Activated CD8-positive, alpha-beta memory T cell treated with anti-CD3 and anti-CD28 coated beads, Interleukin-2, amount 10 ng/mL, durations not matched to agents 7 days and 5 days (primary cell): ENCODE measurements around the gene SPRED2. TPM values are rescaled to one million over a fixed set of nuclear protein-coding genes. Genes with fewer than 3 reads are reported as not detected.

ENCODE experiments used
- ATAC-seq: fragments of 150-1000 bp; cut with Tn5 transposase; one replicate; pipeline ENCODE4 v1.10.0; 2021; ENCODE audit warnings: moderate library complexity
- CTCF ChIA-PET: fragments of 350-600 bp; sonication (Branson Sonifier 250); formaldehyde crosslinking; loops from one replicate; lab custom pipeline; 2021; ENCODE audit warnings: antibody characterized with exemption; lab: Charles Lee
- DNase-seq: peaks from one replicate; pipeline ENCODE4 v3.0.0-alpha.2; 2020
- H3K27ac Mint-ChIP-seq: one replicate; pipeline ENCODE4 v1.8.0; 2021; ENCODE audit warnings: mild to moderate bottlenecking, mixed read lengths
- H3K27me3 Mint-ChIP-seq: one replicate; pipeline ENCODE4 v1.8.0; 2021; ENCODE audit warnings: mixed read lengths
- H3K36me3 Mint-ChIP-seq: one replicate; pipeline ENCODE4 v1.8.0; 2021; ENCODE audit warnings: mild to moderate bottlenecking, mixed read lengths
- H3K4me1 Mint-ChIP-seq: one replicate; pipeline ENCODE4 v1.8.0; 2021; ENCODE audit warnings: mixed read lengths
- H3K4me3 Mint-ChIP-seq: one replicate; pipeline ENCODE4 v1.8.0; 2021; ENCODE audit warnings: mild to moderate bottlenecking, moderate library complexity, mixed read lengths
- H3K9me3 Mint-ChIP-seq: one replicate; pipeline ENCODE4 v1.8.0; 2022; ENCODE audit warnings: low read depth, mixed read lengths
- total RNA-seq, 2 experiments: library from RNA; stranded (reverse); gene quantifications; one replicate each; pipeline ENCODE4 v1.2.3, GENCODE V29; 2021

SPRED2 gene
- total RNA-seq = 1 to 10 TPM; 3.2 to 3.5 TPM

GRCh38 chr2:65432227-65433190, at the start of gene SPRED2:
TSS of gene SPRED2 (minus strand) at chr2:65432599. CDS start at chr2:65431987, 612 bp downstream.
- DNase-seq (peak; percentile 82), ATAC-seq (peak; percentile 54)
- Mint-ChIP-seq H3K4me3 (peak within 1 kb of the TSS; percentile 80), H3K4me1 (peaks cover 16% of the 10 kb centered on the region), H3K27ac (no peak within 1 kb of the TSS), H3K36me3 (no peaks in the 10 kb centered on the region), H3K27me3 (peaks cover 72% of the 10 kb centered on the region), H3K9me3 (no peaks in the 10 kb centered on the region)
- CTCF ChIA-PET = no interaction called here

DNA sequence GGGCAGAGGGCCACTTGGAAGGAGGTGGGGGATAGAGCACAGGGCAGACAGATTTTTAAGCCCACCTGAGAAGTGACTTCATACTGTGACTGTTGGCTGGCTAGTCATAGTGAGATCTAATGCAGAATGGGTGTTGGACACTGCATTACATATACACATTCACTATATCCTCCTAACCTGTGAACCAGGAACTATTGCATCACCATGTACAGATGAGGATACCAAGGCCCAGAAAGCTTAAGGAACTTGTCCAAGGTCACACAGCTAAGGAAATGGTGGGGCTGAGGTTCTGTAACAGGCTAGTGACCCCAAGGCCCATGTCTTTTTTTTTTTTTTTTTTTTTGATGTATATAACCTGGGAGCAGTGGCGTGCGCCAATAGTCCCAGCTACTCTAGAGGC, 49.6 kb upstream of the SPRED2 start:
- CTCF ChIA-PET = no interaction called here
- no peak overlapping the region for H3K27ac Mint-ChIP-seq

DNA sequence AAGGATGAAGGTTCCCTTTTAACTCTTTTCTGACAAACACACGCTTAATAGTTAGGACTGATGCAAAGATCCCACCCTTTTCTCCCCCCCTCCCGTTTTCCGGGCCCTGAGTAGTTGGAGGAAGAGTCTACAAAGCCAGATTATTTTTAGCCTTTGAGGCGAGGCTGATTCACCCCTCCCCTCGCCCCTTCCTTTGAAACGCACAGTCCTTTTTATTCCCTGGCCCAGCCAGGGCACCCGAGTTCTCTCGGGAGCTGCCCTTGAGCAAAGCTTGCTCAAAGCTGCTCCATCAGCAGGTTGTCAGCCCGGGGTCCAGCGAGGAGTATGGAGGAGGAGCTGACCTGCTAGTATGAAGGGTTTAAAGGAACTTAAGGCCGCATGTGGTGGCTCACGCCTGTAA, 47.1 kb upstream of the SPRED2 start:
- CTCF ChIA-PET = no interaction called here
- no peak for DNase-seq
- no peak overlapping the region for H3K4me3 Mint-ChIP-seq
- no peaks in the 10 kb centered on the region for H3K4me1 Mint-ChIP-seq
- H3K36me3 Mint-ChIP-seq = no peaks in the 10 kb centered on the region
- no peak overlapping the region for H3K27ac Mint-ChIP-seq
- ATAC-seq = no peak
- peaks cover 4% of the 10 kb centered on the region for H3K9me3 Mint-ChIP-seq
- H3K27me3 Mint-ChIP-seq = peaks cover 13% of the 10 kb centered on the region

More for the DNA sequence above, 49.6 kb upstream of the SPRED2 start:
- H3K27me3 Mint-ChIP-seq = peaks cover 13% of the 10 kb centered on the region
- no peaks in the 10 kb centered on the region for H3K4me1 Mint-ChIP-seq
- no peak overlapping the region for H3K4me3 Mint-ChIP-seq
- H3K36me3 Mint-ChIP-seq = no peaks in the 10 kb centered on the region
- ATAC-seq (no peak), DNase-seq (no peak)
- no peaks in the 10 kb centered on the region for H3K9me3 Mint-ChIP-seq

DNA sequence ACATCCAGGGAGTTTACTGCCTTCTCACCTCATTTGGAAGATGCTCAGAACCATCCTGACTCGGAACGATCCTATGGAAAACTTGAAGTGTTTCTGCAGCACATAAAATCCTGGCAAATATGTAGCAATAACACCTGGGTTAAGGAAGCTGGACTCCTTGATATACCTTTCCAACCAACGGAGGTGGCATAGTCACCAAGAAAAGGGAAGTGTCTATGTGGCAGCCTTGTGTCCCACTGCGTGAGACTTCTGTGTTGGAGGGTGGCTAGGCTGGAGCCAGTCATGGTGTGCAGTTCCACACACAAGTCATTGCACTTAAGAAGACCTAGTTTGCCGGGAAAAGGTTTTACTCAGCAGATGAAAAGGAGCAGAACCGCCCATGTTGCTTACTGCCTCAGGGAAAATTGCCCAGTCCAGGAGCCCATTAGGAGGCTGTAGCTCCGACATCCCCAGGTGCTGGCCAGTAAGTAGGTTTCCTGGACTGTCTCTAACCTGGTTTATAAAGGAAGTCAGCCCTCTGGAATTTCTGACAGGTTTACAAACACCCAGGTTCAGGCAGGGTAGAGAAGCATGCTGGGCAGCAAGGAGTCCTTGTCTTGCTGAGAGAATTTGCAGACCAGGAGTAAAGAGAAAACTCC, 46.2 kb upstream of the SPRED2 start:
- no peak for DNase-seq
- H3K4me3 Mint-ChIP-seq = no peak overlapping the region
- H3K27ac Mint-ChIP-seq = no peak overlapping the region
- H3K27me3 Mint-ChIP-seq = peaks cover 11% of the 10 kb centered on the region
- ATAC-seq = no peak
- no peaks in the 10 kb centered on the region for H3K4me1 Mint-ChIP-seq
- H3K9me3 Mint-ChIP-seq = peaks cover 9% of the 10 kb centered on the region
- H3K36me3 Mint-ChIP-seq = peaks cover 2% of the 10 kb centered on the region
- CTCF ChIA-PET = no interaction called here

- DNase-seq (no peak), ATAC-seq (no peak)
- CTCF ChIA-PET = no interaction called here
- Mint-ChIP-seq H3K4me3 (no peak overlapping the region), H3K9me3 (peaks cover 9% of the 10 kb centered on the region), H3K27me3 (peaks cover 8% of the 10 kb centered on the region), H3K27ac (no peak overlapping the region), H3K4me1 (no peaks in the 10 kb centered on the region), H3K36me3 (peaks cover 2% of the 10 kb centered on the region)
These were observed 45.2 kb upstream of the SPRED2 start for GRCh38 chr2:65477590-65477989.

- Mint-ChIP-seq H3K9me3 (peaks cover 9% of the 10 kb centered on the region), H3K27ac (no peak overlapping the region), H3K36me3 (peaks cover 2% of the 10 kb centered on the region), H3K4me3 (no peak overlapping the region), H3K4me1 (no peaks in the 10 kb centered on the region), H3K27me3 (peaks cover 8% of the 10 kb centered on the region)
- CTCF ChIA-PET = no interaction called here
- DNase-seq (no peak), ATAC-seq (no peak)
These were observed 44.4 kb upstream of the SPRED2 start for GRCh38 chr2:65476778-65477177.

DNA sequence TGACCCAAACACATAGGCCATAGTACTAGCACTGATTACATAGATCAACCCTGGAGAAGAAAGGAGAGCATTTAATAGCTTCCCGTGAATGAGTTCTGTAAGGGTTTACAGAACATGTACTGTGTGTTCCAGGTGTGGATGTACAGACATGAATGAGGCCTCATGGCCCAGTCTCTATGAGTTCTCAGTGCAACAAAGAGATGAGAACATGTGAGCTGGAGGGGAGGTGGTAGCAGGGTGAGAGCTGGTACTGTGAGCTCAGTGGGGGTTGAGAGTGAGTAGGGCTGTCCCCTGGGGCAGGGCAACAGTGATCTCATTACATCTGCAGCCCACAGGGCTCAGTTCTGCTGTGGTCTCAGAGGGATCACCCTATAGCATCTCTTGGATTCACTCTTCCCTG, 42.6 kb upstream of the SPRED2 start:
- DNase-seq = no peak
- peaks cover 9% of the 10 kb centered on the region for H3K9me3 Mint-ChIP-seq
- CTCF ChIA-PET = no interaction called here
- peaks cover 8% of the 10 kb centered on the region for H3K27me3 Mint-ChIP-seq
- H3K4me3 Mint-ChIP-seq = no peak overlapping the region
- ATAC-seq = no peak
- no peak overlapping the region for H3K27ac Mint-ChIP-seq
- no peaks in the 10 kb centered on the region for H3K4me1 Mint-ChIP-seq
- peaks cover 2% of the 10 kb centered on the region for H3K36me3 Mint-ChIP-seq

GRCh38 chr2:65473045-65473444, 40.6 kb upstream of the SPRED2 start:
- peaks cover 3% of the 10 kb centered on the region for H3K27me3 Mint-ChIP-seq
- H3K36me3 Mint-ChIP-seq = peaks cover 2% of the 10 kb centered on the region
- H3K4me1 Mint-ChIP-seq = no peaks in the 10 kb centered on the region
- H3K27ac Mint-ChIP-seq = no peak overlapping the region
- DNase-seq (no peak), ATAC-seq (no peak)
- H3K4me3 Mint-ChIP-seq = no peak overlapping the region
- CTCF ChIA-PET = no interaction called here
- H3K9me3 Mint-ChIP-seq = peaks cover 9% of the 10 kb centered on the region

GRCh38 chr2:65471409-65471808, 39.0 kb upstream of the SPRED2 start:
- Mint-ChIP-seq H3K36me3 (peaks cover 2% of the 10 kb centered on the region), H3K9me3 (peaks cover 9% of the 10 kb centered on the region), H3K27ac (no peak overlapping the region), H3K27me3 (peaks cover 3% of the 10 kb centered on the region), H3K4me1 (no peaks in the 10 kb centered on the region), H3K4me3 (no peak overlapping the region)
- CTCF ChIA-PET = no interaction called here
- ATAC-seq (no peak), DNase-seq (no peak)

- H3K27ac Mint-ChIP-seq = no peak overlapping the region
- no peaks in the 10 kb centered on the region for H3K4me1 Mint-ChIP-seq
- no peaks in the 10 kb centered on the region for H3K36me3 Mint-ChIP-seq
- CTCF ChIA-PET = no interaction called here
- DNase-seq (no peak), ATAC-seq (no peak)
- H3K27me3 Mint-ChIP-seq = peaks cover 7% of the 10 kb centered on the region
- no peak overlapping the region for H3K4me3 Mint-ChIP-seq
- H3K9me3 Mint-ChIP-seq = no peaks in the 10 kb centered on the region
These were observed 34.2 kb upstream of the SPRED2 start for GRCh38 chr2:65466551-65466950.

DNA sequence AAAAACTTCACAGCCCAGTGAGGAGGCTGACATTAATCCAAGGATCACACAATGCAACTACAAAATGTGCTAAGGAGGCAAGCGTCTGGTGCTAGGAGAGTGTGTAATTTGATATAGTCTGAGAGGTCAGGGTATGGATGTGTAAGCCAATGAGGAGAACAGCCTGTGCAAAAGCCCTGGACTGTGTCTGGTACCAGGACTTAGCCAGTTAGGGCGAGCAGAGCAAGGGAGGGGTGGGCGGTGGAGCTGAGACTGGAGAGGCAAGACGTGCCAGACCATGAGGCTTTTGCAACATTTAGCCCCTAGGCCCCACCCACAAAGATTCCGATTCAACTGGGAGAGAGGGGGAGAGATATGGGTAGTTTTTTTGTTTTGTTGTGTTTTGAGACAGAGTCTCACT, 33.5 kb upstream of the SPRED2 start:
- Mint-ChIP-seq H3K4me1 (no peaks in the 10 kb centered on the region), H3K27me3 (peaks cover 14% of the 10 kb centered on the region), H3K9me3 (no peaks in the 10 kb centered on the region), H3K27ac (no peak overlapping the region), H3K4me3 (no peak overlapping the region), H3K36me3 (no peaks in the 10 kb centered on the region)
- CTCF ChIA-PET = no interaction called here
- ATAC-seq (no peak), DNase-seq (no peak)

GRCh38 chr2:65465124-65465523, 32.7 kb upstream of the SPRED2 start:
- ATAC-seq = no peak
- H3K9me3 Mint-ChIP-seq = no peaks in the 10 kb centered on the region
- H3K27ac Mint-ChIP-seq = no peak overlapping the region
- no peak overlapping the region for H3K4me3 Mint-ChIP-seq
- H3K4me1 Mint-ChIP-seq = no peaks in the 10 kb centered on the region
- peaks cover 19% of the 10 kb centered on the region for H3K27me3 Mint-ChIP-seq
- no peak for DNase-seq
- CTCF ChIA-PET = no interaction called here
- H3K36me3 Mint-ChIP-seq = no peaks in the 10 kb centered on the region

DNA sequence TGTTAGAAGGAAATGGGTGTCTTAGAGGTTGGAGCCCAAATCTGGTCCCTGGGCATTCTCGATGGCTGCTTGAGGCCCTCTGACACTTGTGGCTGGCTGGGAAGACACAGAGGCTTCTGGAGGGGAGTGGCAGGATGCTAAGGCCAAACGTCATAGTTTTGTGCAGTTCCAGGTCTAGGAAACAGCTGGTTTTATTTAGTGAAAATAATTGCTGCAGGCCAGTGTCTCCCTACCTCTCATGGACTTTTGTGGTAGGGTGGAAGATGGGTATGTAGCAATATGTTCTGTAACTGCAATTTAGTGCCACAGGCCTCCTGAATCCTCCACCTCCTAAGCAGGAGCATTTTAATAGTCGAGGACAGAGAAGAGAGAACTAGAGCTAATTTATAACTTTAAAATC, 32.2 kb upstream of the SPRED2 start:
- ATAC-seq (no peak), DNase-seq (no peak)
- CTCF ChIA-PET = no interaction called here
- Mint-ChIP-seq H3K9me3 (no peaks in the 10 kb centered on the region), H3K4me3 (no peak overlapping the region), H3K4me1 (no peaks in the 10 kb centered on the region), H3K27me3 (peaks cover 24% of the 10 kb centered on the region), H3K27ac (no peak overlapping the region), H3K36me3 (no peaks in the 10 kb centered on the region)

DNA sequence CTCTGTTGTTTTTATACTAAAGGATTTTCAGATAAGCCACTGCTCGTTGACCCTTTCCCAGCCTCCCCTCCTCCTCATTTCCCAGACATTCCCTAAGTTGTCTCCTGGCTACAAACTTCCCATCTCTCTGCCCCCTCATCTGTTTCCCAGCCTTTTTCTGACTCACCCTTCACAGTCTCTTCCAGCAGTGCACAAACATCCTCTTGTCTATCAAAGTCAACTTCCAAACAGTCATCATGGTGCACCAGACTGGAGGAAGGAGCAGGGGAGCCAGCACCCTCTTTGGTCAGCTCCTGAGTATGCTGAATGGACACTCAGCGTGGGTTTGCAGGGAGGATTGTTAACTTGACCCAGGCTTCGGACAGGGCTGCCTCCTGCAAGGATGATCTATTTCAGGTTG, 26.6 kb upstream of the SPRED2 start:
- ATAC-seq (no peak), DNase-seq (no peak)
- H3K4me1 Mint-ChIP-seq = no peaks in the 10 kb centered on the region
- H3K9me3 Mint-ChIP-seq = no peaks in the 10 kb centered on the region
- peaks cover 56% of the 10 kb centered on the region for H3K27me3 Mint-ChIP-seq
- CTCF ChIA-PET = interaction anchor here (0.8 kb wide), 1 partner anchor 77 kb away, joined by 4 read pairs; no protein-coding TSS in a partner anchor
- no peak overlapping the region for H3K27ac Mint-ChIP-seq
- no peaks in the 10 kb centered on the region for H3K36me3 Mint-ChIP-seq
- no peak overlapping the region for H3K4me3 Mint-ChIP-seq
